CD4-positive, alpha-beta T cell (primary cell): ENCODE results near the gene TMEM62. TPM values are rescaled to one million over a fixed set of nuclear protein-coding genes. Genes with fewer than 3 reads are reported as not detected.

Source experiments
- ATAC-seq: fragments of 200-7000 bp; cut with Tn5 transposase; one replicate; pipeline ENCODE4 v1.10.0; 2022; ENCODE audit warnings: mild to moderate bottlenecking; ENCODE audit not compliant: poor library complexity
- CTCF ChIA-PET: fragments of 350-600 bp; sonication (Branson Sonifier 250); formaldehyde crosslinking; loops from one replicate; lab custom pipeline; 2021; ENCODE audit warnings: antibody characterized with exemption, inconsistent platforms; lab: Charles Lee
- POLR2A ChIA-PET: fragments of 350-600 bp; sonication (Branson Sonifier 250); formaldehyde crosslinking; loops from one replicate; lab custom pipeline; 2021; ENCODE audit warnings: antibody characterized with exemption, inconsistent platforms; lab: Charles Lee
- DNase-seq, 14 experiments: peaks; one replicate each; pipeline ENCODE4 v3.0.0-alpha.2; 2013 to 2020; ENCODE audit warnings: mixed read lengths in 2 of 14
- H3K27ac ChIP-seq, 2 donors: one replicate each; pipeline versions ENCODE4 v1.5.1 to v1.7.0; 2013; ENCODE audit warnings: low read length in 2 of 2, low read depth in 1 of 2, mild to moderate bottlenecking in 1 of 2
- H3K27me3 ChIP-seq, 2 experiments: 1 replicate in 1 of 2; 2 replicates in 1 of 2; pipeline versions ENCODE4 v1.6.1 to v1.7.0; 2013; ENCODE audit warnings: low read length in 2 of 2, control low read depth in 1 of 2, mild to moderate bottlenecking in 1 of 2, moderate library complexity in 1 of 2; ENCODE audit not compliant: insufficient read depth in 2 of 2, control insufficient read depth in 1 of 2
- H3K36me3 ChIP-seq: one replicate; pipeline ENCODE4 v1.6.1; 2013; ENCODE audit warnings: low read length, control low read depth; ENCODE audit not compliant: insufficient read depth
- H3K4me1 ChIP-seq: one replicate; pipeline ENCODE4 v1.6.1; 2013; ENCODE audit warnings: low read length, control low read depth; ENCODE audit not compliant: insufficient read depth
- H3K4me3 ChIP-seq: one replicate; pipeline ENCODE4 v1.5.1; 2013; ENCODE audit warnings: mild to moderate bottlenecking, low read length, moderate library complexity
- H3K9me3 ChIP-seq, 2 experiments: 1 replicate in 1 of 2; 2 replicates in 1 of 2; pipeline versions ENCODE4 v1.6.1 to v1.7.0; 2013; ENCODE audit warnings: low read length in 2 of 2, mild to moderate bottlenecking in 2 of 2, control low read depth in 1 of 2, moderate library complexity in 1 of 2; ENCODE audit not compliant: control insufficient read depth in 1 of 2, insufficient read depth in 1 of 2
- H3K27ac Mint-ChIP-seq: one replicate; pipeline ENCODE4 v1.8.0; 2020; ENCODE audit warnings: mixed read lengths
- H3K27me3 Mint-ChIP-seq: one replicate; pipeline ENCODE4 v1.8.0; 2021; ENCODE audit warnings: mixed read lengths
- H3K36me3 Mint-ChIP-seq: one replicate; pipeline ENCODE4 v1.8.0; 2021; ENCODE audit warnings: low read depth, mixed read lengths
- H3K4me1 Mint-ChIP-seq: one replicate; pipeline ENCODE4 v1.8.0; 2021; ENCODE audit warnings: low read depth, mixed read lengths
- H3K4me3 Mint-ChIP-seq: one replicate; pipeline ENCODE4 v1.8.0; 2020; ENCODE audit warnings: mild to moderate bottlenecking, mixed read lengths
- H3K9me3 Mint-ChIP-seq: one replicate; pipeline ENCODE4 v1.8.0; 2020; ENCODE audit warnings: mixed read lengths
- CTCF ChIP-seq: fragments of 200-600 bp; IDR thresholded peaks from one replicate; pipeline ENCODE4 v1.8.0; 2022; ENCODE audit warnings: antibody characterized with exemption, mild to moderate bottlenecking
- intact Hi-C, 2 experiments: fragments of 100-400 bp; cut with DNase I in 1 of 2; cut with micrococcal nuclease in 1 of 2; formaldehyde crosslinking; loops; one replicate each; pipeline versions ENCODE4 v1.15.1 to v1.9.0; 2023 to 2025; cut with DNase I, micrococcal nuclease
- total RNA-seq, 174 experiments: library from RNA in 2 of 174; stranded (reverse) in 2 of 174; gene quantifications; one replicate each; pipeline ENCODE4 v1.2.3 and lab custom pipeline; 2021 to 2026

TMEM62 gene
- total RNA-seq, 2 experiments from 2014 or later, result 17.5 to 22.5 TPM

GRCh38 chr15:43105778-43106485 lies 27.5 kb upstream of the TMEM62 start, which contains the start of gene UBR1:
UBR1 (minus strand) TSS chr15:43106038; CDS start chr15:43106022, 16 bp downstream.
- H3K4me1 ChIP-seq, result peaks cover 30% of the 10 kb centered on the region
- no peaks in the 10 kb centered on the region for H3K9me3 Mint-ChIP-seq
- intact Hi-C loops, result loop anchor here (1.0 to 5.0 kb wide), 7 partner anchors 17 to 529 kb away; partner anchors contain the start of genes STARD9 (in 1 of the 2) and TMEM62 (in 1 of the 2)
- peaks cover 56% of the 10 kb centered on the region for H3K4me1 Mint-ChIP-seq
- H3K4me3 ChIP-seq, result peak within 1 kb of the TSS; percentile 89
- peak within 1 kb of the TSS; percentile 93 for H3K4me3 Mint-ChIP-seq
- CTCF ChIA-PET, result no interaction called here
- H3K27ac ChIP-seq, result peak within 1 kb of the TSS; percentile 90 to 95
- peaks cover 40% of the 10 kb centered on the region for H3K36me3 Mint-ChIP-seq
- H3K27ac Mint-ChIP-seq, result peak within 1 kb of the TSS; percentile 96
- no peaks in the 10 kb centered on the region for H3K27me3 ChIP-seq
- H3K36me3 ChIP-seq, result peaks cover 9% of the 10 kb centered on the region
- DNase-seq (peak; percentile 73 to 96 (median 82)), ATAC-seq (peak; percentile 81)
- TF ChIP-seq CTCF, result no peak
- POLR2A ChIA-PET, result interaction anchor here (0.6 to 1.7 kb wide), 13 partner anchors 8 to 558 kb away, joined by 3 to 16 read pairs (median 4); partner anchors contain the start of genes CCNDBP1, HAUS2, LRRC57 and TMEM62
- peaks cover 5% of the 10 kb centered on the region for H3K27me3 Mint-ChIP-seq
- H3K9me3 ChIP-seq, result no peaks in the 10 kb centered on the region

- Histone ChIP-seq H3K9me3 (no peaks in the 10 kb centered on the region), H3K4me1 (peaks cover 24% of the 10 kb centered on the region), H3K27ac (peak overlapping the region; percentile 90 to 95), H3K4me3 (peak overlapping the region; percentile 89), H3K36me3 (peaks cover 3% of the 10 kb centered on the region), H3K27me3 (no peaks in the 10 kb centered on the region)
- Mint-ChIP-seq H3K4me3 (peak overlapping the region; percentile 93), H3K27me3 (peaks cover 5% of the 10 kb centered on the region), H3K36me3 (peaks cover 35% of the 10 kb centered on the region), H3K27ac (peak overlapping the region; percentile 96), H3K4me1 (peaks cover 50% of the 10 kb centered on the region), H3K9me3 (no peaks in the 10 kb centered on the region)
- CTCF ChIA-PET, result no interaction called here
- POLR2A ChIA-PET, result interaction anchor here (0.6 to 1.7 kb wide), 13 partner anchors 8 to 558 kb away, joined by 3 to 16 read pairs (median 4); partner anchors contain the start of genes CCNDBP1, HAUS2, LRRC57 and TMEM62
- intact Hi-C loops, result loop anchor here (1.0 to 5.0 kb wide), 7 partner anchors 16 to 529 kb away; partner anchors contain the start of genes STARD9 (in 1 of the 2) and TMEM62 (in 1 of the 2)
- DNase-seq (no peak), ATAC-seq (no peak)
- no peak for TF ChIP-seq CTCF
These were observed 26.9 kb upstream of the TMEM62 start for GRCh38 chr15:43106486-43106829.

- intact Hi-C loops, result loop anchor here (2.0 to 5.0 kb wide), 6 partner anchors 15 to 530 kb away; partner anchors contain the start of genes STARD9 (in 1 of the 2) and TMEM62 (in 1 of the 2)
- Histone ChIP-seq H3K4me1 (peaks cover 23% of the 10 kb centered on the region), H3K9me3 (no peaks in the 10 kb centered on the region), H3K4me3 (no peak overlapping the region), H3K27ac (no peak overlapping the region), H3K36me3 (no peaks in the 10 kb centered on the region), H3K27me3 (no peaks in the 10 kb centered on the region)
- Mint-ChIP-seq H3K27ac (no peak overlapping the region), H3K27me3 (peaks cover 5% of the 10 kb centered on the region), H3K4me1 (peaks cover 41% of the 10 kb centered on the region), H3K4me3 (no peak overlapping the region), H3K9me3 (no peaks in the 10 kb centered on the region), H3K36me3 (peaks cover 24% of the 10 kb centered on the region)
- POLR2A ChIA-PET, result no interaction called here
- no peak for ATAC-seq
- DNase-seq, result no peak
- CTCF ChIA-PET, result interaction anchor here (0.7 kb wide), 1 partner anchor 363 kb away, joined by 3 read pairs; no protein-coding TSS in a partner anchor
- no peak for TF ChIP-seq CTCF
These were observed 25.6 kb upstream of the TMEM62 start for GRCh38 chr15:43107751-43108150.
